T-cell (primary cell): ENCODE measurements around the gene MLLT10. TPM values are rescaled to one million over a fixed set of nuclear protein-coding genes. Genes with fewer than 3 reads are reported as not detected.

ENCODE experiments used
- ATAC-seq, 4 experiments: fragments of 200-7000 bp in 3 of 4; fragments of 150-1000 bp in 1 of 4; cut with Tn5 transposase; replicated peaks in 1 of 4; 1 replicate in 3 of 4; 2 replicates in 1 of 4; pipeline ENCODE4 v1.10.0; 2021; ENCODE audit warnings: moderate library complexity in 3 of 4, mild to moderate bottlenecking in 2 of 4, moderate number of reproducible peaks in 1 of 4
- CTCF ChIA-PET, 2 donors: fragments of 300-600 bp; sonication (Branson Sonifier 250); formaldehyde crosslinking; loops; one replicate each; lab custom pipeline; 2022; ENCODE audit warnings: antibody characterized with exemption in 2 of 2; lab: Charles Lee
- POLR2A ChIA-PET, 2 donors: fragments of 300-600 bp; sonication (Branson Sonifier 250); formaldehyde crosslinking; loops; one replicate each; lab custom pipeline; 2022; ENCODE audit warnings: antibody characterized with exemption in 2 of 2; lab: Charles Lee
- DNase-seq, 35 experiments: peaks; one replicate each; pipeline versions ENCODE4 v3.0.0 to v3.0.0-alpha.2; 2013 to 2023
- H3K27ac ChIP-seq: one replicate; pipeline ENCODE4 v1.5.1; 2013; ENCODE audit warnings: low read length
- H3K27me3 ChIP-seq, 2 experiments: replicated peaks in 1 of 2; 1 replicate in 1 of 2; 2 replicates in 1 of 2; pipeline versions ENCODE4 v1.6.1 to v1.7.0; 2013; ENCODE audit warnings: low read length in 1 of 2, mixed read lengths in 1 of 2; ENCODE audit not compliant: control insufficient read depth in 2 of 2, insufficient read depth in 2 of 2; ENCODE audit errors: extremely low read depth in 1 of 2
- H3K36me3 ChIP-seq, 2 donors: 1 replicate in 1 of 2; 2 replicates in 1 of 2; pipeline versions ENCODE4 v1.6.1 to v1.7.0; 2013; ENCODE audit warnings: low read length in 1 of 2; ENCODE audit not compliant: control insufficient read depth in 2 of 2, insufficient read depth in 1 of 2; ENCODE audit errors: extremely low read depth in 1 of 2
- H3K4me1 ChIP-seq, 2 experiments: 1 replicate in 1 of 2; 2 replicates in 1 of 2; pipeline versions ENCODE4 v1.6.1 to v1.7.0; 2013; ENCODE audit warnings: low read length in 2 of 2, mixed read lengths in 1 of 2; ENCODE audit not compliant: insufficient read depth in 2 of 2, control insufficient read depth in 1 of 2; ENCODE audit errors: extremely low read depth in 1 of 2
- H3K4me3 ChIP-seq, 2 donors: 1 replicate in 1 of 2; 2 replicates in 1 of 2; pipeline versions ENCODE4 v1.5.1 to v1.7.0; 2013; ENCODE audit warnings: mild to moderate bottlenecking in 2 of 2, low read length in 1 of 2, moderate library complexity in 1 of 2; ENCODE audit not compliant: control insufficient read depth in 1 of 2; ENCODE audit errors: extremely low read depth in 1 of 2
- H3K9me3 ChIP-seq: 2 replicates; pipeline ENCODE4 v1.7.0; 2013
- H3K27ac Mint-ChIP-seq, 2 donors: one replicate each; pipeline ENCODE4 v1.8.0; 2020 to 2021; ENCODE audit warnings: mild to moderate bottlenecking in 2 of 2, mixed read lengths in 2 of 2
- H3K27me3 Mint-ChIP-seq, 2 donors: one replicate each; pipeline ENCODE4 v1.8.0; 2021 to 2022; ENCODE audit warnings: mixed read lengths in 2 of 2
- H3K36me3 Mint-ChIP-seq: one replicate; pipeline ENCODE4 v1.8.0; 2021; ENCODE audit warnings: mixed read lengths
- H3K4me1 Mint-ChIP-seq, 3 donors: one replicate each; pipeline ENCODE4 v1.8.0; 2020 to 2022; ENCODE audit warnings: mixed read lengths in 3 of 3, mild to moderate bottlenecking in 1 of 3
- H3K4me3 Mint-ChIP-seq, 3 donors: one replicate each; pipeline ENCODE4 v1.8.0; 2020 to 2022; ENCODE audit warnings: mild to moderate bottlenecking in 3 of 3, mixed read lengths in 3 of 3, moderate library complexity in 3 of 3
- H3K9me3 Mint-ChIP-seq, 3 donors: one replicate each; pipeline ENCODE4 v1.8.0; 2020 to 2022; ENCODE audit warnings: mixed read lengths in 3 of 3
- WGBS: methylation state at CpG from one replicate; pipeline ENCODE4 v1.1.5; 2013; ENCODE audit warnings: missing lambda C conversion rate; ENCODE audit not compliant: insufficient coverage; 5-methylcytosine and 5-hydroxymethylcytosine counted together
- total RNA-seq, 35 experiments: library from RNA in 6 of 35; stranded (reverse) in 6 of 35; fragments of 120-200 nt in 1 of 35; gene quantifications; one replicate each; pipeline versions ENCODE4 v1.2.1 to v1.2.4 and lab custom pipeline; 2013 to 2026

The MLLT10 gene
- total RNA-seq, 5 donors from 2014 or later (not counting 1 experiment from before 2014, with no cell fraction given), result 57.7 to 76.5 (median 66.1) TPM

DNA sequence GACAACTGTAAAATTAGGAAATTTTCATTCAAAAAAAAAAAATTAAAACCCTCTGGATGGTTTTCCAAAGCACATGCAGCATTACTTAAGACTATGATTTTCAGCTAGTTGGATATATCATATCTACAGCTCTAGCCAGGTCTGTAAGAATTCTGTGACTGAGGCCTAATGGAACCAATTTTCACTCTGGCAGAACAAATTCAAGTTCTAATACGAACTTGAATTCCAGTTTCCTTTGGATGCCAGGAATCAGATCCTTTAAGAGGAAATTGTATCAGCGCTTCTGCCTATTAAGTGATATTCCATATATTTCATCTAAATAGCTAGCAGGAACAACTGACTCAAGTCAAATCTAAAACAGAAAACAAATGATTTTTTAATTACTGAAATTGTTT, 43.3 kb upstream of the MLLT10 start:
- Mint-ChIP-seq H3K36me3 (no peaks in the 10 kb centered on the region), H3K27me3 (peaks cover 21 to 30% of the 10 kb centered on the region in 2 donors), H3K27ac (no peak overlapping the region), H3K4me1 (peaks cover 11 to 14% (median 13%) of the 10 kb centered on the region in 3 donors), H3K4me3 (no peak overlapping the region), H3K9me3 (no peaks in the 10 kb centered on the region)
- WGBS, result no CpG with 5 or more reads among the region's 2 CpGs
- Histone ChIP-seq H3K4me3 (no peak overlapping the region), H3K4me1 (peaks cover 3 to 19% of the 10 kb centered on the region in 2 experiments), H3K9me3 (no peaks in the 10 kb centered on the region), H3K27me3 (peaks cover 0 to 34% of the 10 kb centered on the region in 2 experiments), H3K36me3 (no peaks in the 10 kb centered on the region), H3K27ac (no peak overlapping the region)
- no peak for ATAC-seq
- POLR2A ChIA-PET, result interaction anchor here in 1 of 2 donors (0.6 kb wide), 1 partner anchor 738 kb away, joined by 3 read pairs; no protein-coding TSS in a partner anchor
- DNase-seq, result no peak
- CTCF ChIA-PET, result interaction anchor here in 1 of 2 donors (0.6 kb wide), 1 partner anchor 938 kb away, joined by 3 read pairs; no protein-coding TSS in a partner anchor

DNA sequence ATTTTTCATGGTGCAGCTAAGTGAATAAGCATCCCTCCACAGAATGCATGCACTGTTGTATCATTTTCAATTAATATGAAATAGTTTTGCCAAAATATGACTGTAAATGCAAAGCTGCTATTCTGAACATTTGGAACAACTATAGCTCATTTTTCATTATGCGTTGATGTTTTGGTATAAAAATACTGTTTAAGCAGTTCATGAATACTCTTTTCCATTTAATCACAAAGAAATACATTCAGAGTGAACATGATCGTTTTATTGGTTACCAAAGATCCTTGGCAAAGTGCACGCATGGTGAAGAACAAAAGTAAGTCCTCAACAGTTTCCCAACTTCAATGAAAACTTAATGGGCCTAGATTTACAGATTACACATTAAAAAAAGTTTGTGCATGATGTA, 41.6 kb upstream of the MLLT10 start:
- H3K4me1 Mint-ChIP-seq, result peaks cover 14 to 16% (median 16%) of the 10 kb centered on the region in 3 donors
- no peak overlapping the region for H3K4me3 Mint-ChIP-seq
- no peaks in the 10 kb centered on the region for H3K36me3 Mint-ChIP-seq
- WGBS, result no CpG with 5 or more reads among the region's 3 CpGs
- no peaks in the 10 kb centered on the region for H3K9me3 ChIP-seq
- peaks cover 0 to 46% of the 10 kb centered on the region in 2 experiments for H3K27me3 ChIP-seq
- H3K4me3 ChIP-seq, result no peak overlapping the region
- CTCF ChIA-PET, result interaction anchor here (0.6 to 1.5 kb wide), 2 partner anchors 256 to 461 kb away, joined by 3 to 4 read pairs; no protein-coding TSS in a partner anchor
- H3K27me3 Mint-ChIP-seq, result peaks cover 19 to 34% of the 10 kb centered on the region in 2 donors
- peaks cover 10 to 35% of the 10 kb centered on the region in 2 experiments for H3K4me1 ChIP-seq
- ATAC-seq (no peak), DNase-seq (no peak)
- H3K9me3 Mint-ChIP-seq, result no peaks in the 10 kb centered on the region
- H3K27ac Mint-ChIP-seq, result no peak overlapping the region
- no peaks in the 10 kb centered on the region for H3K36me3 ChIP-seq
- POLR2A ChIA-PET, result interaction anchor here in 1 of 2 donors (0.5 to 0.6 kb wide), 3 partner anchors 22 to 197 kb away, joined by 3 to 8 read pairs (median 6); no protein-coding TSS in a partner anchor
- no peak overlapping the region for H3K27ac ChIP-seq

DNA sequence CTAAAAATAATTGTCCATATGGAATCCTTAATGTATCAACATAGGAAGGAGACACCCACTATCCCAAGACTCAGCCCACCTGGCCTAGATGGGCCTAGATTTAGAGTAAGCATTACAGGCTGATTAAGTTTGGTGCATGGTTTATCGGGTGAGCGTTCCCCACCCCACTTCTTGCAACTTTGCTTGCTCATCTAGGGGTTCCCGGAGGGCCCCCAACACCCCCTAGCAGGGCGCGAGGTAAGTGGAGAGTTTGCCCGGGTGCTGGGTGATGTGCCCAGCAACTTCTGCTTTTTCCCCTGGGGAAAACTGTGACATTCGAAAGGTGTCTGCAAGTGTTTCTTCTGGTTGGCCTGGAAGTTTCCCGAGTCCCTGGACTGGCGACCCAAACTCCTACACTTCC, 40.2 kb upstream of the MLLT10 start:
- DNase-seq (no peak), ATAC-seq (no peak)
- Histone ChIP-seq H3K9me3 (no peaks in the 10 kb centered on the region), H3K27me3 (peaks cover 0 to 43% of the 10 kb centered on the region in 2 experiments), H3K4me3 (peak overlapping the region in 1 of 2 donors; percentile 92), H3K27ac (no peak overlapping the region), H3K36me3 (no peaks in the 10 kb centered on the region), H3K4me1 (peaks cover 10 to 35% of the 10 kb centered on the region in 2 experiments)
- Mint-ChIP-seq H3K4me1 (peaks cover 18 to 25% (median 23%) of the 10 kb centered on the region in 3 donors), H3K27ac (no peak overlapping the region), H3K9me3 (no peaks in the 10 kb centered on the region), H3K27me3 (peaks cover 29 to 38% of the 10 kb centered on the region in 2 donors), H3K4me3 (peak overlapping the region; percentile 75 to 88 (median 76)), H3K36me3 (no peaks in the 10 kb centered on the region)
- ChIA-PET CTCF (interaction anchor here in 1 of 2 donors (0.6 kb wide), 2 partner anchors 13 to 1495 kb away, joined by 3 to 4 read pairs; no protein-coding TSS in a partner anchor), POLR2A (interaction anchor here in 1 of 2 donors (0.6 kb wide), 1 partner anchor 43 kb away, joined by 10 read pairs; no protein-coding TSS in a partner anchor)
- WGBS, result 10% methylated on average over 3 of the region's 9 CpGs

DNA sequence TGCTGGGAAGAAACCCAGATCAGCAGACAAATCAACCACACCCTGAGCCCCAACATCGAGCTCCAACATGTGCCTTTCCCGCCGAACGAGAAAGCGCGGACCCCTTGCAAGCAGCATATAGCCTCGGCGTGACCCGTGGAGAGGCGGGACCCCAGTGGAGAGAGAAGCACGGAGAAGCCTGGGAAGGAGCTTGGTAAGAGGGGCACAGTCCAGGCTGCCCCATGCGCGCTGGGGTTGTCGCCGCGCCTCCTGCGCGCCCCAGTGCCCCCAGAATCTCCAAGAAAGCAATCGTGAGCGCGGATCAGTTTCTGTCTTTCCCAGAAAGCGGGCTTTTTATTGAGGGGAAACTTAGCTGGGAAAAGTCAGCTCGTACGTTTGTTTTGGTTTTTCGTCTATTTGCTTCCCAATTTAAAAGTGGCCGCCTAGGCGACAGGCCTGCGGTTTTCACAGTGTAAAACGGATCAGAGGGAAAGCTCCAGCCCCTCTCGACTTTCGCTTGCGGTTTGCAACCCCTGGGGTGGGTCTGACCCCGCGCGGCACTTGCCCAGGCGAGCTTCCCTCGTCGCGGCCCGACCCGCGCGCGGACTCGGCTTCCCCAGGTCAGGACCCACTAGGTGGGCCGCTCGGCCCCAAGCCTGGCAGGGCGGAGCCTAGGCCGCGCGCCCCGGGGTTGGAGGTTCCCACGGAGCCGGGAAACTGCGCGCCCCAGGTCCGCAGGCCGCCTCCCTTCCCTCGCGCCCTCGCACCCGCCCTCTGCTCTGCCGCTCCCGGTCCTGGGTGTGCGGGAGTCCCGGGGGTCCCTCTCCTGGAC, 39.6 kb upstream of the MLLT10 start:
- no peaks in the 10 kb centered on the region for H3K9me3 Mint-ChIP-seq
- peaks cover 35 to 44% of the 10 kb centered on the region in 2 donors for H3K27me3 Mint-ChIP-seq
- no peak for ATAC-seq
- no peaks in the 10 kb centered on the region for H3K9me3 ChIP-seq
- peaks cover 10 to 35% of the 10 kb centered on the region in 2 experiments for H3K4me1 ChIP-seq
- H3K36me3 ChIP-seq, result no peaks in the 10 kb centered on the region
- H3K4me1 Mint-ChIP-seq, result peaks cover 19 to 25% (median 23%) of the 10 kb centered on the region in 3 donors
- CTCF ChIA-PET, result interaction anchor here (0.5 to 0.6 kb wide), 4 partner anchors 13 to 1494 kb away, joined by 3 to 4 read pairs (median 3); no protein-coding TSS in a partner anchor
- peak overlapping the region; percentile 82 to 88 (median 87) for H3K4me3 Mint-ChIP-seq
- WGBS, result 4% methylated on average over 57 of the region's 66 CpGs
- DNase-seq, result peak in 2 of 35 experiments; percentile 21 to 31
- peak overlapping the region; percentile 61 to 92 for H3K4me3 ChIP-seq
- H3K36me3 Mint-ChIP-seq, result no peaks in the 10 kb centered on the region
- no peak overlapping the region for H3K27ac ChIP-seq
- no peak overlapping the region for H3K27ac Mint-ChIP-seq
- peaks cover 0 to 41% of the 10 kb centered on the region in 2 experiments for H3K27me3 ChIP-seq
- POLR2A ChIA-PET, result interaction anchor here (0.5 to 0.6 kb wide), 3 partner anchors 43 to 1061 kb away, joined by 5 to 10 read pairs (median 5); no protein-coding TSS in a partner anchor

DNA sequence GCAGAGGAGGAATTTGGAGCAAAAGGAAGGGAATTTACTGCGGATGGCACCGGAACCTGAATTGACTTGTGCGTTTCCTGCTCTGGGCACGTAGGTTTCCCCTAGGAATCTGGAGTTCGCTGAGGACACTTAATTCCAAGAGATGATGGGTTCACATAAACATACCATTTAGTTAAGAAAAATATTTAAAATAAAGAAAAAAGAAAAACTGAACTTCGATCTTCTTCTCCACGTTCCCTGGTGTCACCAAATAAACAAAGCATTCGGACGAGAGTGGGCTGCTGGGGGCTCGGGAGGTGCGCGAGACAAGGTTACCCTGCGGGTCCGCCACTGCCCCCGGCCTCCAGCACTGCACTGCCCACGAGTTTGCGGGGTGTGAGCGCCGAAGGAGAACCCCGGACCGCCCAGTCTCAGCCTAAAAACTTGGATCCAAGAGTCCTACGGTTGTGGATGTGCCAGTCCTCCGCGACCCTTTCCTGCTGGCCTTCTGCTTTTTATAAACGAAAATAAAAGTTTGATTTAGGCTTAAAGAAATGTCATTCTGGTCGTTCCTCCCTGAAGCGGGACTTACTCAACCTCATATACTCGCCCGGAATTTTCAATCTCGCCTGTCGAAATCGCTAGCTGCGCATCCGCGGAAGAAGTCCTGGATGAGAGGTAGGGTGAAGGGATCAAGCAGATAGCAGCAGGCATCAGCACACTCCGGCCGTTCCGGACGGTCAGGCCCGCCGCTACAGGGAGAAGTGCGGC, 38.9 kb upstream of the MLLT10 start:
- CTCF ChIA-PET, result interaction anchor here (0.5 to 3.3 kb wide), 10 partner anchors 24 to 845 kb away, joined by 3 to 16 read pairs (median 4); partner anchors contain the start of genes COMMD3 (in 1 of the 2) and SKIDA1 (in 1 of the 2)
- peaks cover 0 to 48% of the 10 kb centered on the region in 2 experiments for H3K27me3 ChIP-seq
- Mint-ChIP-seq H3K9me3 (no peaks in the 10 kb centered on the region), H3K36me3 (no peaks in the 10 kb centered on the region), H3K27ac (peak overlapping the region in 1 of 2 donors; percentile 55), H3K27me3 (peaks cover 34 to 52% of the 10 kb centered on the region in 2 donors), H3K4me1 (peaks cover 22 to 25% (median 25%) of the 10 kb centered on the region in 3 donors), H3K4me3 (peak overlapping the region; percentile 82 to 88 (median 87))
- POLR2A ChIA-PET, result interaction anchor here in 1 of 2 donors (0.5 kb wide), 1 partner anchor 1060 kb away, joined by 5 read pairs; no protein-coding TSS in a partner anchor
- WGBS, result under 1% methylated on average over 23 of the region's 42 CpGs
- no peaks in the 10 kb centered on the region for H3K9me3 ChIP-seq
- no peaks in the 10 kb centered on the region for H3K36me3 ChIP-seq
- peak overlapping the region; percentile 61 to 92 for H3K4me3 ChIP-seq
- no peak for DNase-seq
- peaks cover 12 to 42% of the 10 kb centered on the region in 2 experiments for H3K4me1 ChIP-seq
- H3K27ac ChIP-seq, result no peak overlapping the region
- peak in 3 of 4 experiments; percentile 0 to 12 (median 1) for ATAC-seq
